Ascending aorta (tissue), 2 donors: ENCODE measurements around the gene TMEM259. TPM values are rescaled to one million over a fixed set of nuclear protein-coding genes. Genes with fewer than 3 reads are reported as not detected.

Experiments used
- DNase-seq, 2 donors: peaks; one replicate each; pipeline ENCODE4 v3.0.0-alpha.2; 2019; ENCODE audit warnings: low spot score in 2 of 2
- H3K27ac ChIP-seq, 2 donors: fragments of 200-600 bp; sonication (generic); one replicate each; pipeline ENCODE4 v1.5.1; 2016 to 2017; ENCODE audit warnings: mild to moderate bottlenecking in 1 of 2
- H3K27me3 ChIP-seq: fragments of 200-600 bp; sonication (generic); one replicate; pipeline ENCODE4 v1.5.1; 2017
- H3K36me3 ChIP-seq, 2 donors: fragments of 200-600 bp; sonication (generic); one replicate each; pipeline ENCODE4 v1.5.1; 2016
- H3K4me1 ChIP-seq, 2 donors: fragments of 200-600 bp; sonication (generic); one replicate each; pipeline ENCODE4 v1.5.1; 2016 to 2017; ENCODE audit warnings: mild to moderate bottlenecking in 1 of 2
- H3K4me3 ChIP-seq, 2 donors: fragments of 200-600 bp; sonication (generic); one replicate each; pipeline ENCODE4 v1.5.1; 2016 to 2017; ENCODE audit warnings: mild to moderate bottlenecking in 1 of 2
- H3K9me3 ChIP-seq, 2 donors: fragments of 200-600 bp; sonication (generic); one replicate each; pipeline ENCODE4 v1.5.1; 2016
- intact Hi-C: fragments of 100-400 bp; cut with DNase I; formaldehyde crosslinking; loops from one replicate; pipeline ENCODE4 v1.15.1; 2023
- total RNA-seq: library from RNA; depleted of rRNA; stranded (reverse); fragments of >200 nt; gene quantifications from one replicate; pipeline ENCODE4 v1.1.0, GENCODE V29; 2016
- TF ChIP-seq, protein P1 (sequence below), 3 experiments: fragments of 200-600 bp in 2 of 3; fragments of 450-650 bp in 1 of 3; sonication (generic) in 2 of 3; IDR thresholded peaks; one replicate each; pipeline ENCODE4 v1.5.1; 2016 to 2019; ENCODE audit warnings: antibody characterized with exemption in 3 of 3, mild to moderate bottlenecking in 1 of 3, moderate library complexity in 1 of 3

Gene TMEM259
- total RNA-seq, 1 donor from 2014 or later: 452 TPM

DNA sequence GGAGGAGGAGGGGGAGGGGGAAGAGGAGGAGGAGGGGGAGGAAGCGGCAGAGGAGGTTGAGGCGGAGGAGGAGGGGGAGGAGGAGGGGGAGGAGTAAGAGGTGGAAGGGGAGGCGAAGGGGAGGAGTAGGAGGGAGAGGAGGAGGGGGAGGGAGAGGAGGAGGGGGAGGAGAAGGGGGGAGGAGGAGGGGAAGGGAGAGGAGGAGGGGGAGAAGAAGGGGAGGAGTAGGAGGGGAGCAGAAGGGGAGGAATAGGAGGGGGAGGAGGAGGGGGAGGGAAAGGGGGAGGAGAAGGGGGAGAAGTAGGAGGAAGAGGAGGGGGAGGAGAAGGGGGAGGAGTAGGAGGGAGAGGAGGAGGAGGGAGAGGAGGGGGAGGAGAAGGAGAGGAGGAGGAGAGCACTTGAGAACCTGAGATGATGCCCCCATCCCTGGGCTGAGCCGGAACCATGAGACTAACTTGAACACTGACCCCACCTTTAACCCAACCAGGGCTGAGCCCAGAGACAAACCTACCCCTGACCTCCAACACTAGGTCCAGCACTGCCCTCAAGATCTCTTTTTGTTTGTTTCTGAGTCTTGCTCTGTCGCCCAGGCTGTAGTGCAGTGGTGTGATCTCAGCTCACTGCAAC is 31.5 kb upstream of the TMEM259 start:
- Histone ChIP-seq H3K27ac (no peak overlapping the region), H3K27me3 (no peaks in the 10 kb centered on the region), H3K4me3 (no peak overlapping the region), H3K36me3 (no peaks in the 10 kb centered on the region), H3K4me1 (no peaks in the 10 kb centered on the region), H3K9me3 (peaks cover 12 to 13% of the 10 kb centered on the region in 2 donors)
- DNase-seq: no peak
- TF ChIP-seq, protein P1, sequence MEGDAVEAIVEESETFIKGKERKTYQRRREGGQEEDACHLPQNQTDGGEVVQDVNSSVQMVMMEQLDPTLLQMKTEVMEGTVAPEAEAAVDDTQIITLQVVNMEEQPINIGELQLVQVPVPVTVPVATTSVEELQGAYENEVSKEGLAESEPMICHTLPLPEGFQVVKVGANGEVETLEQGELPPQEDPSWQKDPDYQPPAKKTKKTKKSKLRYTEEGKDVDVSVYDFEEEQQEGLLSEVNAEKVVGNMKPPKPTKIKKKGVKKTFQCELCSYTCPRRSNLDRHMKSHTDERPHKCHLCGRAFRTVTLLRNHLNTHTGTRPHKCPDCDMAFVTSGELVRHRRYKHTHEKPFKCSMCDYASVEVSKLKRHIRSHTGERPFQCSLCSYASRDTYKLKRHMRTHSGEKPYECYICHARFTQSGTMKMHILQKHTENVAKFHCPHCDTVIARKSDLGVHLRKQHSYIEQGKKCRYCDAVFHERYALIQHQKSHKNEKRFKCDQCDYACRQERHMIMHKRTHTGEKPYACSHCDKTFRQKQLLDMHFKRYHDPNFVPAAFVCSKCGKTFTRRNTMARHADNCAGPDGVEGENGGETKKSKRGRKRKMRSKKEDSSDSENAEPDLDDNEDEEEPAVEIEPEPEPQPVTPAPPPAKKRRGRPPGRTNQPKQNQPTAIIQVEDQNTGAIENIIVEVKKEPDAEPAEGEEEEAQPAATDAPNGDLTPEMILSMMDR (IDR thresholded peaks at IDR 0.05): no peak
- intact Hi-C loops: no loop called here

DNA sequence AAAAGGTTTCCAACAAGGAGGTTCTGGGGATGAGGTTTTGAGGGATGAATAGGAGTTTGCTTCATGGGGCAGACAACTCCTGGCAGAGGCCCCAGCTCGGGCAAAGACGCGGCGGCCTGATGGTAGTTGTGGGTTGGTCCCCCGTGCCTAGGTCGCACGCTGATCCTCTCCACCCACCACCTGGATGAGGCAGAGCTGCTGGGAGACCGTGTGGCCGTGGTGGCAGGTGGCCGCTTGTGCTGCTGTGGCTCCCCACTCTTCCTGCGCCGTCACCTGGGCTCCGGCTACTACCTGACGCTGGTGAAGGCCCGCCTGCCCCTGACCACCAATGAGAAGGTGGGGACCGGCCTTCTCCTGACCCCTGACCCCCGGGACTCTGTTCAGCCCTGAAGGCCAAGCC is 30.9 kb upstream of the TMEM259 start:
- intact Hi-C loops: no loop called here

DNA sequence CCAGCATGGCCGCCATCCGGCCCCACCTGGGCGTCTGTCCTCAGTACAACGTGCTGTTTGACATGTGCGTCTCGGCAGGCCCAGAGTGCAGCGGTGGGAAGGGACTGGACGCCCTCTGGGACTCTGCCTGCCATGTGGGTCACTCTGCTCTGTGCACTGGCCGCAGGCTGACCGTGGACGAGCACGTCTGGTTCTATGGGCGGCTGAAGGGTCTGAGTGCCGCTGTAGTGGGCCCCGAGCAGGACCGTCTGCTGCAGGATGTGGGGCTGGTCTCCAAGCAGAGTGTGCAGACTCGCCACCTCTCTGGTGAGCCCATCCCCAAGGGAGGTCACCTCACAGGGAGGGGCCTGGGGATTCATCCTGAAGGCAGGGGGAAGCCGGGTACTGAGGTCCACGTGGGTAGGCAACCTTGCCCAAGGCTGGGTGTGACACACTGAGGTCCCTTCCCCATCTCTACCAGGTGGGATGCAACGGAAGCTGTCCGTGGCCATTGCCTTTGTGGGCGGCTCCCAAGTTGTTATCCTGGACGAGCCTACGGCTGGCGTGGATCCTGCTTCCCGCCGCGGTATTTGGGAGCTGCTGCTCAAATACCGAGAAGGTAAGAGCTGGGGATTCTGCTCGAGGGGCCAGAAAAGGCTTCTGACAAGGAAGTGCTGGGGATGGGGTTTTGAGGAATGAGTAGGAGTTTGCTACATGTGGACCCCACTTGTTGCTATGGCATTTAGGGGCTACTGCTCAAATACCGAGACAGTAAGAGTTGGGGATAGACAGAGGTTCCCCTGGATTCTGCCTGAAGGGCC is 30.3 kb upstream of the TMEM259 start:
- no peak overlapping the region for H3K27ac ChIP-seq
- no peaks in the 10 kb centered on the region for H3K27me3 ChIP-seq
- H3K36me3 ChIP-seq: no peaks in the 10 kb centered on the region
- H3K4me1 ChIP-seq: no peaks in the 10 kb centered on the region
- H3K9me3 ChIP-seq: peaks cover 0 to under 1% of the 10 kb centered on the region in 2 donors
- H3K4me3 ChIP-seq: no peak overlapping the region
- TF ChIP-seq, protein P1 (IDR thresholded peaks at IDR 0.05): no peak
- intact Hi-C loops: no loop called here
- no peak for DNase-seq

More for the DNA sequence above, 30.9 kb upstream of the TMEM259 start:
- no peak for DNase-seq
- Histone ChIP-seq H3K4me3 (no peak overlapping the region), H3K36me3 (no peaks in the 10 kb centered on the region), H3K27me3 (no peaks in the 10 kb centered on the region), H3K4me1 (no peaks in the 10 kb centered on the region), H3K27ac (no peak overlapping the region), H3K9me3 (peaks cover 6% of the 10 kb centered on the region in 2 donors)
- TF ChIP-seq, protein P1 (IDR thresholded peaks at IDR 0.05): no peak

DNA sequence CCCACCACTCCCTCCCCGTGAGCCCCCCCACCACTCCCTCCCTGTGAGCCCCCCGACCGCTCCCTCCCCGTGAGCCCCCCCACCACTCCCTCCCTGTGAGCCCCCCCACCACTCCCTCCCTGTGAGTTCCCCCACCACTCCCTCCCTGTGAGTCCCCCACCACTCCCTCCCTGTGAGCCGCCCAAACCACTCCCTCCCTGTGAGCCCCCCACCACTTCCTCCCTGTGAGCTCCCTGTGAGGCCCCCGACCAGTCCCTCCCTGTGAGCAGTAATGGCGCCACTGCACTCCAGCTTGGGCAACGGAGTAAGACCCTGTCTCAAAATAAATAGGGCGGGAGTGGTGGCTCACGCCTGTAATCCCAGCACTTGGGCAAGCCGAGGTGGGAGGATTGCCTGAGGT is 28.9 kb upstream of the TMEM259 start:
- intact Hi-C loops: no loop called here
- no peak for DNase-seq

DNA sequence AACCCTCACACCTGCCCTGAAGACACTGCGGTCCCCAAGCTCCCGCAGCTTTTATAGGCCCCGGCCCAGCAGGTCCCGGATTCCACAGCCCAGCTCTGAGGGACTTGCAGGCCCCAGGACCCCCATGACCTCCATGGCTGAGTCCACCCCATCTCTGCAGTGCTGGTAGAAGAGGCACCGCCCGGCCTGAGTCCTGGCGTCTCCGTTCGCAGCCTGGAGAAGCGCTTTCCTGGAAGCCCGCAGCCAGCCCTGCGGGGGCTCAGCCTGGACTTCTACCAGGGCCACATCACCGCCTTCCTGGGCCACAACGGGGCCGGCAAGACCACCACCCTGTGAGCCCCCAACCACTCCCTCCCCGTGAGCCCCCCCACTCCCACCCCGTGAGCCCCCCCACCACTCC is 28.2 kb upstream of the TMEM259 start:
- H3K9me3 ChIP-seq: no peaks in the 10 kb centered on the region
- no peaks in the 10 kb centered on the region for H3K27me3 ChIP-seq
- no peak overlapping the region for H3K27ac ChIP-seq
- no peak overlapping the region for H3K4me3 ChIP-seq
- H3K4me1 ChIP-seq: no peaks in the 10 kb centered on the region
- intact Hi-C loops: no loop called here
- no peak for DNase-seq
- H3K36me3 ChIP-seq: no peaks in the 10 kb centered on the region
- TF ChIP-seq, protein P1 (IDR thresholded peaks at IDR 0.05): no peak

More for the DNA sequence above, 28.9 kb upstream of the TMEM259 start:
- Histone ChIP-seq H3K4me3 (no peak overlapping the region), H3K4me1 (no peaks in the 10 kb centered on the region), H3K27me3 (no peaks in the 10 kb centered on the region), H3K9me3 (no peaks in the 10 kb centered on the region), H3K27ac (no peak overlapping the region), H3K36me3 (no peaks in the 10 kb centered on the region)
- TF ChIP-seq, protein P1 (IDR thresholded peaks at IDR 0.05): no peak
